Liver (tissue), 3 donors: Measurements from ENCODE around the gene TMEM117.

Experiments used
- ATF3 ChIP-seq: IDR thresholded peaks from 2 replicates; pipeline ENCODE4 v1.6.1; 2016; ENCODE audit warnings: antibody characterized with exemption
- CTCF ChIP-seq: fragments of 150-350 bp; IDR thresholded peaks from 2 replicates; pipeline ENCODE4 v1.5.1; 2017; ENCODE audit warnings: improper control_type of control experiment, low read depth, low read length; ENCODE audit not compliant: missing input control
- FOXA1 ChIP-seq: IDR thresholded peaks from 2 replicates; pipeline ENCODE4 v1.6.1; 2016; ENCODE audit warnings: antibody characterized with exemption
- RAD21 ChIP-seq, 2 donors: IDR thresholded peaks; 2 replicates each; pipeline ENCODE4 v1.6.1; 2016; ENCODE audit warnings: antibody characterized with exemption in 2 of 2, mild to moderate bottlenecking in 2 of 2
- SP1 ChIP-seq: IDR thresholded peaks from 2 replicates; pipeline ENCODE4 v1.6.1; 2018; ENCODE audit warnings: antibody characterized with exemption, mild to moderate bottlenecking
- YY1 ChIP-seq: IDR thresholded peaks from 2 replicates; pipeline ENCODE4 v1.6.1; 2016; ENCODE audit warnings: antibody characterized with exemption, mild to moderate bottlenecking
- donor health status: healthy.
- donor health status: healthy.

GRCh38 chr12:44433659-44434058 is 597.8 kb downstream of the TMEM117 start:
- TF ChIP-seq CTCF (no peak), ATF3 (no peak), RAD21 (IDR thresholded peaks at IDR 0.05) (no peak), FOXA1 (no peak), SP1 (no peak), YY1 (no peak)
